PC-9 (cell line): ENCODE results near the gene RPL5. TPM values are rescaled to one million over a fixed set of nuclear protein-coding genes. Genes with fewer than 3 reads are reported as not detected.
A peak's percentile ranks its signal among the peaks of the same experiment; 100 is the strongest.
"Not testable (repeated sequence)": the region's sequence is repeated elsewhere in the genome, so short reads cannot be mapped to it uniquely, and the experiment has no call there.

Experiments used
- Bru-seq: library from RNA; stranded (reverse); fragments of 400-500 nt; gene quantifications from one replicate; lab custom pipeline; 2021; lab: Mats Ljungman, UMichigan
- BruChase-seq, 2 experiments: library from RNA; stranded (reverse); fragments of 400-500 nt; gene quantifications; one replicate each; lab custom pipeline; 2021; lab: Mats Ljungman, UMichigan
- BruUV-seq: library from RNA; stranded (reverse); fragments of 400-500 nt; replicated peaks from 2 replicates; lab custom pipeline; 2021; lab: Mats Ljungman, UMichigan
- CTCF ChIA-PET: fragments of 300-600 bp; sonication (Branson Sonifier 250); formaldehyde crosslinking; loops from one replicate; lab custom pipeline; 2022; ENCODE audit warnings: antibody characterized with exemption; lab: Charles Lee
- POLR2A ChIA-PET: fragments of 300-600 bp; sonication (Branson Sonifier 250); formaldehyde crosslinking; loops from one replicate; lab custom pipeline; 2022; ENCODE audit warnings: antibody characterized with exemption; ENCODE audit not compliant: unreplicated experiment; lab: Charles Lee
- DNase-seq, 2 experiments: peaks; one replicate each; pipeline versions ENCODE4 v3.0.0 to v3.0.0-alpha.2; 2015 to 2022; ENCODE audit warnings: mixed read lengths in 1 of 2
- H2AFZ ChIP-seq: fragments of 200-600 bp; sonication (generic); 2 replicates; pipeline ENCODE4 v1.8.1; 2017; ENCODE audit warnings: antibody characterized with exemption
- H3F3A ChIP-seq: fragments of 200-600 bp; sonication (generic); 2 replicates; pipeline ENCODE4 v1.8.1; 2017; ENCODE audit warnings: antibody characterized with exemption, mild to moderate bottlenecking, low read depth; ENCODE audit not compliant: insufficient read depth
- H3K27ac ChIP-seq: fragments of 200-600 bp; sonication (generic); 2 replicates; pipeline ENCODE4 v1.6.1; 2016; ENCODE audit warnings: mixed run types
- H3K27me3 ChIP-seq: fragments of 200-600 bp; sonication (generic); 2 replicates; pipeline ENCODE4 v1.6.1; 2016; ENCODE audit warnings: low read depth, mixed run types; ENCODE audit not compliant: insufficient read depth
- H3K36me3 ChIP-seq: fragments of 200-600 bp; sonication (generic); 2 replicates; pipeline ENCODE4 v1.6.1; 2016; ENCODE audit warnings: low read depth, mixed run types
- H3K4me1 ChIP-seq: fragments of 200-600 bp; sonication (generic); replicated peaks from 2 replicates; pipeline ENCODE4 v1.6.1; 2016; ENCODE audit warnings: mixed run types; ENCODE audit not compliant: insufficient read depth
- H3K4me2 ChIP-seq: fragments of 200-600 bp; sonication (generic); 2 replicates; pipeline ENCODE4 v1.6.1; 2017; ENCODE audit warnings: mixed run types
- H3K4me3 ChIP-seq: fragments of 200-600 bp; sonication (generic); 2 replicates; pipeline ENCODE4 v1.6.1; 2016; ENCODE audit warnings: mixed run types
- H3K79me2 ChIP-seq: fragments of 200-600 bp; sonication (generic); 2 replicates; pipeline ENCODE4 v1.6.1; 2017; ENCODE audit warnings: low read depth, mixed run types
- H3K9me2 ChIP-seq: fragments of 200-600 bp; sonication (generic); 2 replicates; pipeline ENCODE4 v1.8.1; 2017; ENCODE audit warnings: mild to moderate bottlenecking; ENCODE audit not compliant: insufficient read depth
- H3K9me3 ChIP-seq: fragments of 200-600 bp; sonication (generic); 2 replicates; pipeline ENCODE4 v1.8.1; 2016; ENCODE audit warnings: low read depth; ENCODE audit not compliant: insufficient read depth
- H4K20me1 ChIP-seq: fragments of 200-600 bp; sonication (generic); 2 replicates; pipeline ENCODE4 v1.8.1; 2017; ENCODE audit not compliant: insufficient read depth
- EZH2 ChIP-seq: fragments of 200-600 bp; sonication (generic); IDR thresholded peaks from 2 replicates; pipeline ENCODE4 v1.8.0; 2017; ENCODE audit warnings: antibody characterized with exemption, low read depth
- intact Hi-C: fragments of 100-400 bp; cut with micrococcal nuclease; formaldehyde crosslinking; loops from one replicate; pipeline ENCODE4 v1.10.0; 2022; ENCODE audit not compliant: unreplicated experiment
- long read RNA-seq: library from polyadenylated mRNA; stranded (forward); transcript quantifications from one replicate; pipeline ENCODE4 v2.0.0, GENCODE V29; 2022
- total RNA-seq: library from RNA; stranded (reverse); gene quantifications from 2 replicates; pipeline ENCODE4 v1.2.3, GENCODE V29; 2021
- TF ChIP-seq, protein P1 (sequence below): fragments of 200-600 bp; sonication (generic); conservative IDR thresholded peaks from 2 replicates; pipeline ENCODE4 v1.6.1; 2017; ENCODE audit warnings: mixed run types, antibody characterized with exemption, mild to moderate bottlenecking, moderate library complexity

Gene RPL5
- total RNA-seq (1,021 and 1,050 TPM in 2 replicates), Bru-seq, nascent RNA (percentile 99 among the genes with signal in this experiment), BruChase-seq, experiment 1, labeled RNA remaining after a 2-hour chase (percentile 99 among the genes with signal in this experiment), BruChase-seq, experiment 2, labeled RNA remaining after a 6-hour chase (percentile 99 among the genes with signal in this experiment)
- long read RNA-seq, transcript RPL5-208 (8 exons, 1,085 nt): minor isoform, 361 of 3,140 reads
- long read RNA-seq, transcript RPL5-207 (2 exons, 271 nt): minor isoform, 58 of 3,140 reads
- long read RNA-seq, transcript RPL5-205 (3 exons, 1,210 nt): major isoform, 2,674 of 3,140 reads
- long read RNA-seq, partial matches to known transcripts: 31 of 3,140 reads
- long read RNA-seq, other reads (novel, unspliced or antisense): 12 of 3,140 reads

DNA sequence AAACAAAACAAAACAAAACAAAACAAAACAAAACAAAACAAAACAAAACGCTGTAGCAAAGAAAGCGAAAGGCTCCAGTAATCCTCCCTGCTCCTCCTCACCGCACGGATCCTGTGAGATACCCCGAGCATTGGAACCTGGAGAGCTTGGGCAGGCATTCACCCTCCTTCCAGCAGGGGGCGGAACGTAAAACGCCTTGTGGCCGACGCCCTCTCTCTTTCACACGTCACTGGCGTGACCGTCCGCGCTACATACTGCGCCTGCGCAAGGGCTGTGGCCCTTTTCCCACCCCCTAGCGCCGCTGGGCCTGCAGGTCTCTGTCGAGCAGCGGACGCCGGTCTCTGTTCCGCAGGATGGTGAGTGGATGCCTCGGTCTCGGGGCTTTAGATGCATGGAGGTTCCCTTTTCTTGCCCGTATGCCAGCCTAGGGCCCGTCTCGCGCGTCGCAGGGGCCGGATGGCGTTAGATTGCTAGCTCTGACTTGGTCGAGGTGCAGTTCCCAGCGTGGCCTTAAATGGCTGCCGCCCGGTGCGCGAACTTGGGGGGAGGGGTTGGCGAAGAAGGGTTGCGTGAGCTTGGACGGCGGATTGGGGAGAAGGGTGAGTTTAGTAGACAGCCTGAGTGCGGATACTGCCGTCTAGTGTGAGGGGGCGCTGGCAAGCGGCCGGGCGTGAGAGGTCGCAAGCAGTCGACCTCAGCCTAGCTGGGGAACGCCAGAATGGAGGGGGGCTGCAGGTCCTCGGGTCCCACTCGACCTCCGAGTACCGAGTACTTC is at the start of gene RPL5:
TSS of gene RPL5 (plus strand) at position 279 of the 775 bp plus-strand sequence. CDS start at position 354, 75 bp downstream.
- DNase-seq: peak; percentile 93 to 97
- POLR2A ChIA-PET: interaction anchor here (0.5 to 1.2 kb wide), 6 partner anchors 28 to 1784 kb away, joined by 3 to 13 read pairs (median 6); partner anchors contain the start of gene EVI5

GRCh38 chr1:92783550-92783949 is 48.3 kb upstream of the RPL5 start:
- DNase-seq, intact Hi-C loops, H3K9me2 ChIP-seq, H4K20me1 ChIP-seq, H3K27me3 ChIP-seq, H3K9me3 ChIP-seq, BruUV-seq, H3K36me3 ChIP-seq, H3F3A ChIP-seq: not testable (repeated sequence)
- Histone ChIP-seq H3K4me2 (peak overlapping the region; percentile 97), H3K27ac (0 out of 2 replicates have a peak overlapping the region, but pooled peaks have one; percentile 17), H3K4me3 (peak overlapping the region; percentile 94), H3K4me1 (peaks cover 26% of the 10 kb centered on the region), H3K79me2 (peaks cover 54% of the 10 kb centered on the region), H2AFZ (peak overlapping the region; percentile 92)
- CTCF ChIA-PET: interaction anchor here (0.6 to 0.7 kb wide), 4 partner anchors 235 to 1619 kb away, joined by 3 to 5 read pairs (median 4); no protein-coding TSS in a partner anchor
- POLR2A ChIA-PET: interaction anchor here (0.5 kb wide), 1 partner anchor 30 kb away, joined by 3 read pairs; no protein-coding TSS in a partner anchor

More for the DNA sequence above, at the start of gene RPL5:
- H3K27ac ChIP-seq: peak within 1 kb of the TSS; percentile 92
- no peaks in the 10 kb centered on the region for H3K9me3 ChIP-seq
- H3K4me1 ChIP-seq: peaks cover 42% of the 10 kb centered on the region
- H3K9me2 ChIP-seq: no peaks in the 10 kb centered on the region
- H2AFZ ChIP-seq: peak within 1 kb of the TSS; percentile 76
- peaks cover 46% of the 10 kb centered on the region for H3K36me3 ChIP-seq
- CTCF ChIA-PET: interaction anchor here (0.5 to 2.1 kb wide), 7 partner anchors 9 to 741 kb away, joined by 3 to 5 read pairs (median 4); partner anchors contain the start of gene EVI5
- TF ChIP-seq EZH2: no peak
- TF ChIP-seq, protein P1, sequence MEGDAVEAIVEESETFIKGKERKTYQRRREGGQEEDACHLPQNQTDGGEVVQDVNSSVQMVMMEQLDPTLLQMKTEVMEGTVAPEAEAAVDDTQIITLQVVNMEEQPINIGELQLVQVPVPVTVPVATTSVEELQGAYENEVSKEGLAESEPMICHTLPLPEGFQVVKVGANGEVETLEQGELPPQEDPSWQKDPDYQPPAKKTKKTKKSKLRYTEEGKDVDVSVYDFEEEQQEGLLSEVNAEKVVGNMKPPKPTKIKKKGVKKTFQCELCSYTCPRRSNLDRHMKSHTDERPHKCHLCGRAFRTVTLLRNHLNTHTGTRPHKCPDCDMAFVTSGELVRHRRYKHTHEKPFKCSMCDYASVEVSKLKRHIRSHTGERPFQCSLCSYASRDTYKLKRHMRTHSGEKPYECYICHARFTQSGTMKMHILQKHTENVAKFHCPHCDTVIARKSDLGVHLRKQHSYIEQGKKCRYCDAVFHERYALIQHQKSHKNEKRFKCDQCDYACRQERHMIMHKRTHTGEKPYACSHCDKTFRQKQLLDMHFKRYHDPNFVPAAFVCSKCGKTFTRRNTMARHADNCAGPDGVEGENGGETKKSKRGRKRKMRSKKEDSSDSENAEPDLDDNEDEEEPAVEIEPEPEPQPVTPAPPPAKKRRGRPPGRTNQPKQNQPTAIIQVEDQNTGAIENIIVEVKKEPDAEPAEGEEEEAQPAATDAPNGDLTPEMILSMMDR: peak; percentile 99
- H3F3A ChIP-seq: peaks cover 40% of the 10 kb centered on the region
- peaks cover 41% of the 10 kb centered on the region for H4K20me1 ChIP-seq
- BruUV-seq: TSS peak; percentile 26
- peak within 1 kb of the TSS; percentile 96 for H3K4me2 ChIP-seq
- peaks cover 51% of the 10 kb centered on the region for H3K79me2 ChIP-seq
- peak within 1 kb of the TSS; percentile 85 for H3K4me3 ChIP-seq
- H3K27me3 ChIP-seq: no peaks in the 10 kb centered on the region
- intact Hi-C loops: loop anchor here (1.0 to 10.0 kb wide), 5 partner anchors 39 to 937 kb away; partner anchors contain the start of gene EVI5

DNA sequence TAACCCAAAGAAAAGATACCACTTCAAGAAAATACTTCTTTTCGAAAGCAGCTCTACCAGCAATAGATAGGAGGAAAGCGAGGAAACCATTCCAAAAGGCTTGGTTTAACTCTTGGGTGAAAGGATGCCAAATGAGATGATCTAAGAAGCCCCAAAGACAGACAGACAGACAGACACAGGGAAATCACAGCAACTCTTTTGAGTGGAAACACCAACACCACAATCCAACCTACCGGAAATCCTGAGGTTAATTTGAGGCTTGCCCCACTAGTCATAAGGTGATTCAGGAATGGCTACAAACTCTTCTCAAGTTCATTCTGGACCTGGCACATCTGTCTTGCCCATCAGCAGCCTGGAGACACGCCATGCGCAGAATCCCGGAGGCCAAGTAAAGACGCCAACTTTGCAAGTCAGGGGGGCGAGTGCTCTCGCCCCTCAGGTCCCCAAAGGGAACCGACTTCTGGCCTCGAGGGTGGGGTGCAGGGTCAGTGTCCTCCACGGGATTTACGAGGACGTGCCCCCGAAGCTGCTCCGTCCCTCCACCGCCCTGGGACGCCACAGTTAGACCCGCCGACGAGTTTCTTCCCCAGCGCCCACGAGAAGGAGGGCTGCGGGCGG is 47.7 kb upstream of the RPL5 start:
- DNase-seq: peak in 1 of 2 experiments; percentile 47
- ChIA-PET CTCF (interaction anchor here (0.6 to 1.6 kb wide), 4 partner anchors 48 to 1619 kb away, joined by 3 to 5 read pairs (median 4); partner anchors contain the start of gene RPL5), POLR2A (interaction anchor here (0.9 kb wide), 1 partner anchor 48 kb away, joined by 4 read pairs; the partner anchor contains the start of gene RPL5)

More for the DNA sequence above, 47.7 kb upstream of the RPL5 start:
- H3K4me1 ChIP-seq: peaks cover 26% of the 10 kb centered on the region
- peak overlapping the region; percentile 94 for H3K4me3 ChIP-seq
- no peaks in the 10 kb centered on the region for H3K27me3 ChIP-seq
- 0 out of 2 replicates have a peak overlapping the region, but pooled peaks have one; percentile 17 for H3K27ac ChIP-seq
- peaks cover 48% of the 10 kb centered on the region for H3K79me2 ChIP-seq
- H3F3A ChIP-seq: peaks cover 4% of the 10 kb centered on the region; the same call in 1 of the 2 replicates
- no peaks in the 10 kb centered on the region for H3K9me3 ChIP-seq
- no TSS peak for BruUV-seq
- no peaks in the 10 kb centered on the region for H3K36me3 ChIP-seq
- no peaks in the 10 kb centered on the region; the same call in 1 of the 2 replicates for H3K9me2 ChIP-seq
- intact Hi-C loops: loop anchor here (2.0 kb wide), 1 partner anchor 35 kb away; no protein-coding TSS in a partner anchor
- TF ChIP-seq, protein P1: no peak
- no peak for TF ChIP-seq EZH2
- H3K4me2 ChIP-seq: peak overlapping the region; percentile 97
- peak overlapping the region; percentile 92 for H2AFZ ChIP-seq
- H4K20me1 ChIP-seq: no peaks in the 10 kb centered on the region; the same call in 1 of the 2 replicates
